HL-60 (cell line): Measurements from ENCODE around the gene SH3PXD2A.

Source experiments
- GABPA ChIP-seq: IDR thresholded peaks from 2 replicates; pipeline ENCODE4 v1.6.1; 2012; ENCODE audit warnings: low read depth
- POLR2AphosphoS5 ChIP-seq: IDR thresholded peaks from 2 replicates; pipeline ENCODE4 v1.6.1; 2012; ENCODE audit warnings: low read depth
- SPI1 ChIP-seq: IDR thresholded peaks from 2 replicates; pipeline ENCODE4 v1.6.1; 2012; ENCODE audit warnings: low read depth, mild to moderate bottlenecking, borderline replicate concordance
- TF ChIP-seq, protein P1 (sequence below): IDR thresholded peaks from one replicate; pipeline ENCODE4 v1.5.1; 2011; ENCODE audit warnings: low read length, control low read depth, inconsistent platforms; ENCODE audit not compliant: insufficient read depth
- TF ChIP-seq, protein P2 (sequence below): IDR thresholded peaks from 2 replicates; pipeline ENCODE4 v1.6.1; 2012; ENCODE audit warnings: low read depth; ENCODE audit not compliant: insufficient replicate concordance

DNA sequence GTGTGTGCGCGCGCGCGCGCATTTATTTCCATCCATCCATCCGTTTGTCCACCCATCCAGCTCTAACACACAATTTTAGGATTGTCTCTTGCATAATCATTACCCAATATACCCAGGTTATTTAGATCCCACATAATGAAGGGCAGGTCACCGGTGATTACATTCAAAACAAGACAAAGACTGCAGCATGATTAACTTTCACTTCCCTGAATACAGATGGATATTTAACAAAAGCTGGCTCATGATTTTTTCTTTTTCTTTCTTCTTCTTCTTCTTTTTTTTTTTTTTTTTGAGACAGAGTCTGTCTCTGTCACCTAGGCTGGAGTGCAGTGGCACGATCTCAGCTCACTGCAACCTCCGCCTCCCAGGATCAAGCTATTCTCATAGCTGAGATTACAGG lies 86.2 kb downstream of the SH3PXD2A start:
- TF ChIP-seq POLR2AphosphoS5 (no peak), GABPA (no peak), SPI1 (no peak)
- TF ChIP-seq, protein P1, sequence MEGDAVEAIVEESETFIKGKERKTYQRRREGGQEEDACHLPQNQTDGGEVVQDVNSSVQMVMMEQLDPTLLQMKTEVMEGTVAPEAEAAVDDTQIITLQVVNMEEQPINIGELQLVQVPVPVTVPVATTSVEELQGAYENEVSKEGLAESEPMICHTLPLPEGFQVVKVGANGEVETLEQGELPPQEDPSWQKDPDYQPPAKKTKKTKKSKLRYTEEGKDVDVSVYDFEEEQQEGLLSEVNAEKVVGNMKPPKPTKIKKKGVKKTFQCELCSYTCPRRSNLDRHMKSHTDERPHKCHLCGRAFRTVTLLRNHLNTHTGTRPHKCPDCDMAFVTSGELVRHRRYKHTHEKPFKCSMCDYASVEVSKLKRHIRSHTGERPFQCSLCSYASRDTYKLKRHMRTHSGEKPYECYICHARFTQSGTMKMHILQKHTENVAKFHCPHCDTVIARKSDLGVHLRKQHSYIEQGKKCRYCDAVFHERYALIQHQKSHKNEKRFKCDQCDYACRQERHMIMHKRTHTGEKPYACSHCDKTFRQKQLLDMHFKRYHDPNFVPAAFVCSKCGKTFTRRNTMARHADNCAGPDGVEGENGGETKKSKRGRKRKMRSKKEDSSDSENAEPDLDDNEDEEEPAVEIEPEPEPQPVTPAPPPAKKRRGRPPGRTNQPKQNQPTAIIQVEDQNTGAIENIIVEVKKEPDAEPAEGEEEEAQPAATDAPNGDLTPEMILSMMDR = no peak
- TF ChIP-seq, protein P2, sequence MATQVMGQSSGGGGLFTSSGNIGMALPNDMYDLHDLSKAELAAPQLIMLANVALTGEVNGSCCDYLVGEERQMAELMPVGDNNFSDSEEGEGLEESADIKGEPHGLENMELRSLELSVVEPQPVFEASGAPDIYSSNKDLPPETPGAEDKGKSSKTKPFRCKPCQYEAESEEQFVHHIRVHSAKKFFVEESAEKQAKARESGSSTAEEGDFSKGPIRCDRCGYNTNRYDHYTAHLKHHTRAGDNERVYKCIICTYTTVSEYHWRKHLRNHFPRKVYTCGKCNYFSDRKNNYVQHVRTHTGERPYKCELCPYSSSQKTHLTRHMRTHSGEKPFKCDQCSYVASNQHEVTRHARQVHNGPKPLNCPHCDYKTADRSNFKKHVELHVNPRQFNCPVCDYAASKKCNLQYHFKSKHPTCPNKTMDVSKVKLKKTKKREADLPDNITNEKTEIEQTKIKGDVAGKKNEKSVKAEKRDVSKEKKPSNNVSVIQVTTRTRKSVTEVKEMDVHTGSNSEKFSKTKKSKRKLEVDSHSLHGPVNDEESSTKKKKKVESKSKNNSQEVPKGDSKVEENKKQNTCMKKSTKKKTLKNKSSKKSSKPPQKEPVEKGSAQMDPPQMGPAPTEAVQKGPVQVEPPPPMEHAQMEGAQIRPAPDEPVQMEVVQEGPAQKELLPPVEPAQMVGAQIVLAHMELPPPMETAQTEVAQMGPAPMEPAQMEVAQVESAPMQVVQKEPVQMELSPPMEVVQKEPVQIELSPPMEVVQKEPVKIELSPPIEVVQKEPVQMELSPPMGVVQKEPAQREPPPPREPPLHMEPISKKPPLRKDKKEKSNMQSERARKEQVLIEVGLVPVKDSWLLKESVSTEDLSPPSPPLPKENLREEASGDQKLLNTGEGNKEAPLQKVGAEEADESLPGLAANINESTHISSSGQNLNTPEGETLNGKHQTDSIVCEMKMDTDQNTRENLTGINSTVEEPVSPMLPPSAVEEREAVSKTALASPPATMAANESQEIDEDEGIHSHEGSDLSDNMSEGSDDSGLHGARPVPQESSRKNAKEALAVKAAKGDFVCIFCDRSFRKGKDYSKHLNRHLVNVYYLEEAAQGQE = no peak
